BE2C (cell line): ENCODE measurements around the gene TNFAIP8L1.

ENCODE experiments used
- DNase-seq: peaks from one replicate; pipeline ENCODE4 v3.0.0-alpha.2; 2020
- H3K27me3 ChIP-seq: fragments of 250-450 bp; sonication (Bioruptor Pico); 2 replicates; pipeline ENCODE4 v1.5.1; 2020; ENCODE audit warnings: mild to moderate bottlenecking
- H3K36me3 ChIP-seq: fragments of 250-450 bp; sonication (Bioruptor Pico); 2 replicates; pipeline ENCODE4 v1.5.1; 2020; ENCODE audit warnings: mild to moderate bottlenecking
- H3K4me1 ChIP-seq: fragments of 250-450 bp; sonication (Bioruptor Pico); 2 replicates; pipeline ENCODE4 v1.5.1; 2020
- H3K4me3 ChIP-seq: 2 replicates; pipeline ENCODE4 v1.5.1; 2011; ENCODE audit warnings: low read depth, low read length
- H3K9me3 ChIP-seq: fragments of 250-450 bp; sonication (Bioruptor Pico); 2 replicates; pipeline ENCODE4 v1.5.1; 2020
- CTCF ChIP-seq: IDR thresholded peaks from 2 replicates; pipeline ENCODE4 v1.5.1; 2012; ENCODE audit warnings: mild to moderate bottlenecking, low read depth, low read length

Gene TNFAIP8L1

GRCh38 chr19:4684312-4685095, 45.2 kb downstream of the TNFAIP8L1 start:
- peaks cover 23% of the 10 kb centered on the region for H3K36me3 ChIP-seq

GRCh38 chr19:4686700-4687099, 47.4 kb downstream of the TNFAIP8L1 start:
- Histone ChIP-seq H3K36me3 (peaks cover 34% of the 10 kb centered on the region), H3K4me1 (no peaks in the 10 kb centered on the region)
- no peak for TF ChIP-seq CTCF

More at GRCh38 chr19:4684312-4685095, 45.2 kb downstream of the TNFAIP8L1 start:
- DNase-seq, result no peak
- Histone ChIP-seq H3K4me1 (no peaks in the 10 kb centered on the region), H3K27me3 (no peaks in the 10 kb centered on the region), H3K4me3 (no peak overlapping the region), H3K9me3 (no peaks in the 10 kb centered on the region)
- TF ChIP-seq CTCF, result no peak

GRCh38 chr19:4687396-4687795, 48.1 kb downstream of the TNFAIP8L1 start:
- Histone ChIP-seq H3K4me3 (no peak overlapping the region), H3K27me3 (no peaks in the 10 kb centered on the region), H3K4me1 (no peaks in the 10 kb centered on the region), H3K9me3 (no peaks in the 10 kb centered on the region), H3K36me3 (peaks cover 31% of the 10 kb centered on the region)
- DNase-seq, result no peak
- TF ChIP-seq CTCF, result no peak

More at GRCh38 chr19:4686700-4687099, 47.4 kb downstream of the TNFAIP8L1 start:
- Histone ChIP-seq H3K9me3 (no peaks in the 10 kb centered on the region), H3K27me3 (no peaks in the 10 kb centered on the region), H3K4me3 (no peak overlapping the region)
- no peak for DNase-seq

- Histone ChIP-seq H3K4me1 (no peaks in the 10 kb centered on the region), H3K27me3 (no peaks in the 10 kb centered on the region), H3K4me3 (no peak overlapping the region), H3K36me3 (peaks cover 38% of the 10 kb centered on the region), H3K9me3 (no peaks in the 10 kb centered on the region)
- no peak for TF ChIP-seq CTCF
- DNase-seq, result no peak
These were observed 49.3 kb downstream of the TNFAIP8L1 start for GRCh38 chr19:4688587-4688986.

- peaks cover 45% of the 10 kb centered on the region for H3K36me3 ChIP-seq
- no peak overlapping the region for H3K4me3 ChIP-seq
- no peak for TF ChIP-seq CTCF
- no peaks in the 10 kb centered on the region for H3K27me3 ChIP-seq
- DNase-seq, result no peak
- no peaks in the 10 kb centered on the region for H3K9me3 ChIP-seq
- H3K4me1 ChIP-seq, result no peaks in the 10 kb centered on the region
These were observed 50.1 kb downstream of the TNFAIP8L1 start for GRCh38 chr19:4689403-4689802.

GRCh38 chr19:4690361-4690760, 51.0 kb downstream of the TNFAIP8L1 start:
- DNase-seq, result no peak
- H3K27me3 ChIP-seq, result no peaks in the 10 kb centered on the region
- peak; percentile 14; the same call in 1 of the 2 replicates for TF ChIP-seq CTCF
- no peaks in the 10 kb centered on the region for H3K9me3 ChIP-seq
- H3K36me3 ChIP-seq, result peaks cover 55% of the 10 kb centered on the region
- H3K4me1 ChIP-seq, result no peaks in the 10 kb centered on the region
- H3K4me3 ChIP-seq, result no peak overlapping the region
